Measurements from ENCODE around the gene CLINT1.

Gene CLINT1

DNA sequence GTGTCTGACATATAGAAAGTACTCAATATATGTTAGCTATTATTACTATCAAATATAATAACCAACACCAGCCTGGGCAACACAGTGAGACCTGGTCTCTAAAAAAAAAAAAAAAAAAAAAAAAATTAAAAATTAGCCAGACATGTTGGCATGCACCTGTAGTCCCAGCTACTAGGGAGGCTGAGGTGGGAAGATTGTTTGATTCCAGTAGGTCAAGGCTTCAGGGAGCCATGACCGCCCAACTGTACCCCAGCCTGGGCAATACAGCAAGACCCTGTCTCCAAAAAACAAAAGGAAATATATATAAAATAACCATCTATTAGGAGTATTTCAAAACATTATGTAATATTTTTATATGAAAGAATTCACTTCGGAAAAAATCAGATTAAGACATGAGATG, 40.6 kb downstream of the CLINT1 start:
- no peak for DNase-seq

DNA sequence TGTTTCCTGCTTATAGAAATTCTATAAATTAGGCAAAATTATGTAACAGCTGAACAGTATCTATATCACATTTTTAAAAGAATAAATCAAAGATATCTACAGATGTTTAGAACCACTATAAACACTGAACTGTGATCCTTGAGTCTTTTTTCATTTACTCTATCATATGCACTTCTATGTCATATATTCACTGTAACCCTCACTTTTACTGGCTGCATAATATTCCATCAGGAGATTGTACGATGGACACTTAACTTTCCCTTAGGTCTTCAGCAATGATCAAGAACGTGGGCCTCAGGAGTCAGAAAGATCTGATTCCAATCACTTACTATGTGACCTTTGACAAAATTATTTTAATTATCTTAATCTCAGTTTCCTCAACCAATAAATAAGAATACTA, 41.0 kb downstream of the CLINT1 start:
- DNase-seq, result no peak

DNA sequence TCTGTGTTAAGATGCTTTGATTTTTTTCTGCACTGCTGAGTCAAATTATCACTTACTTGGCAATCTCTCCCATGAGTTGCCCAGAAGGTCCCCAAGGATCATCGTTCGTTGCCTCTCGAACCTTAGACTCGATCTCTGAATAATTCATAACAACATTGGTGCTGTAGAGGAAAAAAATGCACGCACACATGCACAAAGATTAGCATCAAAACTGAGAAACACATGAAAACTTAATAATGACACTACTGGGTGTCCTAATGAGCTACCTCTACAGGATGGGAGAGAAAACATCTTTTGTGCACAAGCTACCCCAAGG, 41.6 kb downstream of the CLINT1 start:
- no peak for DNase-seq

DNA sequence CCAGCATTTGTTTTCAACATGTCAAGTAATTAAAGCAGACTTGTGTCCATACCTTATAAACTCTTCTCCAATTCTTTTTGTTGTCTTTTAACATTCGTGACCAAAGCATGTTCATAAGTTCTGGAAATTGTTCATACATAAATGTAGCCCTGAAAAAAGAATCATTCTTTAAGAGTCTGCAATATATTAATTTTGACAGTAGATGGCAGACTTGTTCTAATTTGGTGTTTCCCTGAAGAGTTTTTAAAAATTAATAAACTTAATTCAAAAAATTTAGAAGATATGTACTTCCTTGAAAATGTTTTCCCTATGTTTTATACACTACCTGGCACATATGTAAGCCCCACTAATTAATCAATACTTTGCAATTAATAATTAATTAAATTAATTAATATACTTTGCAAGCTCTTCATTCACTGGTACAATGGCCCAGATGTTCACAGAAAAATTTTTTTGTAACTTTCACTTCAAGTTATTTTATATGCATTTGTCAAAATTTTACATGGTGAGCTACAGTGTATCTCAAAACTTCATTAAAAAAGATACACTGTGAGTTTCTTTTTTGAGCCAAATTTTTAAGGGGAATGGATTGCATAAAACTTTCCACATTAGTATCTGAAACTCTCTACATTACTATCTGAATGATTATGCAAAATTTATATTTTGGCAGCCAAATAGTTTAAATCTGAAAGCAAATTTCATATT, 42.1 kb downstream of the CLINT1 start:
- peak; percentile 12 for DNase-seq

DNA sequence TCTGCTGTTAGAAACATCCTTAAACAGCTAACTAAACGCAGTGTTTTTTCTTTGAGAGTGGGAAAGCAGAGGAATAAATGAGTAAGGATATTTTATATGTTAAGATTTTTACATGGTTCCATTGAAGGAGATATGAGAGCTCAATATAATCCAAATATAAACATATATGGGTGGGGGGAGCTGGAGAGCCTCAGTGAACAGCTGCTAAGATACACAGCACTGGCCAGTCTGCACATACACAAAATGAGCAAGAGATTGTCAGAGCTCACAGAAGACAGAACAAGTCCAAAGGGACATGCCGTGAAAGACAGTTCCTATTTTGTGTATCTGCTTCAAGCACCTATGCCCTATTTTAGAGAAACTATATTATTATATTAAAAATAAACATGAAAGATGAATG, 46.9 kb downstream of the CLINT1 start:
- DNase-seq, result no peak

DNA sequence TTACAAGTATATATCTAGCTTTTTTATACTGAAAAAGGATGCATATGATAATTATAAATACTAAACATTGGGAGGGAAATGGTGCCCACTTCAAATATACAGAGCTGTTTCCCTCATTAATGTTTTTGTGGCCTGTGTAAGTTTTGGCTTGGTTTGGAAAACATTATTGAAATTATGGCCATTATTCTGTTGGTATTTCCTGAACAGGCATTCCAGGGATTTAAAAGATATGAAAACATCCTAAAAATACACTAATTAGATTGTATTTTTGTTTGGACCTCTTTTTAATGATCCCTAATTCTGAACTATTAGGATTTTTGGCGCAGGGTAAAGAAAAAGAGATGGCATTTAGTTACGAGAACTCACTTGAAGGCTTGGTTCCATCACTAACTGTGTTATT, 50.9 kb downstream of the CLINT1 start:
- no peak for DNase-seq

DNA sequence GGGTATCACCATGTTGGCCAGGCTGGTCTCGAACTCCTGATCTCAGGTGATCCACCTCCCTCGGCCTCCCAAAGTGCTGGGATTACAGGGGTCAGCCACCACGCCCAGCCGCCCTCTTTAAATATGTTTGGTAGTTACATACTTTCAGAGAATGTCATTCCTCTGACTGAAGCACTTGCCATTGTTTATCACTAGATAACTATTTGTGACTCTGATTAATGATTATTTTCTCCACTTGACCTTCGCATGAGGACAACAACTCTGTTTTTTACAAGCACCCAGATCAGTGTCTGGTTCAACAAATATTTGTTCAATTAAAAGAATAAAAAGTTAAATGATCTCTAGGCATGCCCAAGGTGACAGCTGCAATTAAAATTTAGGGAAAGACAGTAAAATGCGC, 56.2 kb downstream of the CLINT1 start:
- no peak for DNase-seq

DNA sequence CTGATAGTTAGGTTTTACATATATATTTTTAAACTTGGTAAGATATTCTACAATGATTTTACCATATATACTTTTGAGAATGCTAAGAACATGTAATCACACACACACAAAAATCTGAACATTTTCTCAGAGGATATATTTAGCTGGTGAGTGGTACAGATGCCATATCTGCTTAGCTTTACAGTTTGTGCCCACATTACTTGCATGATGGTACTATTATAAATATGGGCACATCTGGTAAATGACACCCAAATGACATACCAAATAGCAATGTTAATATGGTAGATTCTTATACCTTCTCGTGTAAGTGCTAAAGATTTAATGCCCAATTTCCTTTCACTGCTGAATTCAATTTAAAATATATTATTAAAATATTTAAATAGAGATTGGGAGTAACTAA, 58.8 kb downstream of the CLINT1 start:
- DNase-seq, result no peak

DNA sequence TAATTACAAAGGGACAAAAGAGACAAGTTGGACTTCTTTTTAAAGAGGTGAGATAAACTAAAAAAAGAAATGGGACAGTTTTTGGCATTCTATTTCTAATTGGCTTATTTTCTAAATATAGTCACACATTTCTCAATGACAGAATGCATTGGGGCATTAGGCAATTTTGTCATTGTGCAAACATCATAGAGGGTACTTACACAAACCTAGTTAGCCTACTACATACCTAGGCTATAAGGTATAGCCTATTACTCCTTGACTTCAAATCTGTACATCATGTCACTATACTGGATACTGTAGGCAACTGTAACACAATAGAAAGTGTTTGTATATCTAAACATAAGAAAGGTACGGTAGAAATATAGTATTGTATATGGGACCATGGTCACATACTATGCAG, 59.4 kb downstream of the CLINT1 start:
- no peak for DNase-seq

DNA sequence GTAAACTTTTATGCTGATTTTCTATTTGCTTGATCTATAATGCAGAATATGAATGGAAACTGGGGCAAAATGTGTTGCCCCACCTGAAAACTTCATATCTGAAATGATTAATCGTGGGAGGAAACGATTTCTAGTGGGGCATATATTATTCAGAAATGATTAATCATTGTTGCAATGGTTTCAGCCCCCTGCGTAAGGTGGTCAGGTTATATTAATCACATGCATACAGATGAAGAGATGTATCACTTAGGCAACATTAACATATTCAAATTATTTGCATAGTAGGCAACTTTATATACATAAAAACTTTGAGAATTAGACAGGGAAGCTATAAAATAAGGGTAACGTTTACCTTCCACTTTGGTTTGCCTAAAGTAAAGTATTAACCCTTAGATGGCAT, 65.6 kb downstream of the CLINT1 start:
- no peak for DNase-seq

DNA sequence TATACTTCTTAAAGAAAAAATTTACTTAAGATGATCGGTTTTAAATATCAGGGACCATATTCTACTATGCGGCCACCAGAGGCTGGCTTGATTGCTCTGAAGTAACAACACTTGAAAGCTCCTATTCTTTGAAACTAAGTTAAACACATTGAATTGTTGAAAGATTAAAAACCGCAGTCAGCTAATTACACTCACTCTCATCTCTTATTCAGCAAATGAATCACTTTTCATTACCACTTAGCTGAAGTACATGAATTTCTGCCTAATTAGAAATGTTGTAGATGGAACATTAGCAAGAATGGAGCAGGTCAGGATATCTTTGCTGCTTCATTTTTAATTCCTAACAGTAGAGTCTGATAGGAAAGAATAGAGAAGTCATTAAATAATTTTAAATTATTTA, 73.1 kb downstream of the CLINT1 start:
- no peak for DNase-seq

DNA sequence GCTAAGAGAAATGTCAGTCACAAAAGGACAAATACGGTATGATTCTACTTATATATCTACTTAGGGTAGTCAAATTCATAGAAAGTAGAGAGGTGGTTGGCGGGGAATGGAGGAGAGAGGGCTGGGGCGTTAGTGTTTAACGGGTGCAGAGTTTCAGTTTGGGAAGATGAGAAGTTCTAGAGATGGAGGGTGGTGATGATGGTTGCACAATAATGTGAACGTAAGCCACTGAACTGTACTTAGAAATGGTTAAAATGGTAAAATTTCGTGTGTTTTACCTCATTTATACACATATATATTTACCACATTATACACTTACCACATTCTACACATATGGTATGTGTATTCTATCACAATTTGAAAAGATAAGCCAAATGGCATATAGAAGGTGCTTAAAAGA, 79.7 kb downstream of the CLINT1 start:
- DNase-seq, result no peak

DNA sequence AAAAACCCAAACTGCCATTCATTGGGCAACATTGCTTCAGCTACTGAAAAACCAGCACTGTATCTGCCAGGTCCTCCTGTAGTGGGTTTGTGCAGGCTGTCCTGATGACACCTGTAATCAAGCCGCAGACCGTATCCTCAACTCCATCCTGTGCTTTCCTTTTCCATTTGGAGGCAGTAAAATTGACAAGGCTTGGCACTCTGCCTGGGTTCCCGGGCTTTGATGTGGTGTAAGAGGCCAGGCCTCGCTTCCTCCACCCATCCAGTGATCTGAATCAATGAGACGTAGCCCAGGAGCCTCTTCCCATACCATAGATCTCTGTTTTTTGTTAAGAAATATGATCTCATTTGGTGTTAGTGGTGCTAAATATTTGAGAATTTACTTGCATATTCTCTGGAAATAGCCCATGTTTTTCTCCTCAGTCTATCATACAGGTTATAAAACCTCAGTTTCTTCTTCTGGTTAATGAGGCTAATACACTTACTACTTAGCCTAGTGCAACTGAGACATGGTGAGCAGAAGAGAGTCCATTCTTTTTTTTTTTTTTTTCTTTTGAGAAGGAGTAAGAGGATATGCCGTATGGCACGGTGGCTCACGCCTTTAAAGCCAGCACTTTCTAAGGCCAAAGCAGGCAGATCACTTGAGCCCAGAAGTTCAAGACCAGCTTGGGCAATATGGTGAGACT, 80.7 kb downstream of the CLINT1 start:
- peak; percentile 62 for DNase-seq

DNA sequence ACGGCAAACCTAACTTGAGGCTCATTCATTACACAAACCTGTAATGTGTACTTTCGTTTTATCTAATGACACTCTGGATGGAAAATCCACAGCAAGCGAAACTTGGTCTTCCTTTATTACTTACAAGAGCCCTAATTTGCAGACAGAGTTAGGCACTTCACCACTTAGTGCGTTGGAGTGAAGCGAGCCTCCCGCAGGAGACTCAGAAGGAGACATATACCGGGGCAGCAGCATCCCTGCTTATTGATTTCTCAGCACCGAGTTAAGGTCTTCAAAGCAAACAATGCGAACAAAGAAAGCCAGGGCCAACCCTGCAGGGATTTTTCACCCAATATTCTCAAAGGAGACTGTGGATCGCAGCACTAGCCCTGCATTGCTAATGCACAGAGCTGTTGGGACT, 86.8 kb downstream of the CLINT1 start:
- DNase-seq, result no peak

DNA sequence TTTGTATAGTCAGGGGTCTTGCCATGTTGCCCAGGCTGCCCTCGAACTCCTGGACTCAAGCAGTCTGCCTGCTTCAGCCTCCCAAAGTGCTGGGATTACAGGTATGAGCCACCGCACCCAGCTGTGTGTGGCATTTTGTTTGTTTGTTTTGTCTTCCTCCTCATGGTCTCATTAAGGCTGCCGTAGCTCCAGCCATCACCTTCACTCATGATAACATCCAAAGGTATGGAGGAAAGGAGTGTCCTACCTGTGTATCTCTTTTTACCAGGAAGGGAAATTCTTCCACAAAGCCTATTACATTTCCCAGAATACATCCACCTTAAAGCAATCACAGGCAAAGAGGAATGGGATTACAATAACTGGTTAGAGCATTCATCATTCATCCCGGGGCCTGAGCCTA, 88.3 kb downstream of the CLINT1 start:
- DNase-seq, result no peak

DNA sequence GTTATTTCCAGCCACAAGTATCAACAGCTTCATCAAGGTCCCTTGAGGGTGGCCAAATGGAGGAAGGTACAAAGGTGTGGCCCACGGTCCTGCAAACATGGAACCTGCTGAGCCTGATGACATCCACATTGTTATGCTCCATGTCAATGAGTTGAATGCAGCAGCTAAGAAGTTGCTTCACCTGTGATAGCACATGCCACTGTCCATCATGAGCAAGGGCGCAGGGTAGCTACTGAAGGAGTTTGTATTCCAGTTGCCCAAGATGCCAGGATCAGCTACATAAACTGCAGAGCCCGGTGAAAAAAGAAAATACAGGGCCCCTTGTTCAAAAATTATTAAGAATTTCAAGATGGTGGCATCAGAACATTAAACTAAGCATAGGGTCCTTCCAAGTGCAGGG, 91.3 kb downstream of the CLINT1 start:
- DNase-seq, result no peak

DNA sequence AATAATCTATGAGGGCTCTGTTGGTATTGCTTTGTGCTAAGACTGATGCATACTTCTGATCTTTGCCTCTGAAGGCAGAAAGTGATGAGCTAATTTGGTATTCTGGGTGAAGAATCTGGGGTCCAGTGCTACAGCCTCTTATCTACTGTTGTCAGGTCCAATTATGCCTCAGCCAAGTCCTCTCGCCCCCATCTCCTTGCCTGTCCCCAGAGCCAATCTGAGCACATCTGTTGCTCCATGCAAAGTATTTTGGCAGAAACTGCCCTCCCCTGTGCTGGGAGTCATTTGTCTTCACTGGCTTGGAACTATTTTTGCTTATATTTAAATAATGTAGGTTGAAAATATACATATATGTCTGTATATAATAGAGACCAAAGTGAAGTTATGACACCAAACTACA, 92.0 kb downstream of the CLINT1 start:
- DNase-seq, result no peak

DNA sequence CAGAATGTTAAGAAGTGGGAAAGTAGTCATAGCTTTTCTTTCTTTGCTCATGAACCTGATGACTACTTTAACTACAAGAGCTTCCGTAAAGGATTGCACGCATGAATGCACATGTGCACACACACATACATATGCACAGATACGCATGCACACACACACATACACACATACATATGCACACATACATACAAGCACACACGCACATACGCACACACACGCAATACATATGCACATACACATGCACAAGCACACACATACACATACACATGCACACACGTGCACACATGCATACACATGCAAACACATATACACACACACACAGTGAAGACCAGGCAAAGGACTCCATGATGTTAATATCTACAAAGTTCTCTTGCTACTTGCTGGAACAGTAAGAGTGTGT, 92.5 kb downstream of the CLINT1 start:
- no peak for DNase-seq

DNA sequence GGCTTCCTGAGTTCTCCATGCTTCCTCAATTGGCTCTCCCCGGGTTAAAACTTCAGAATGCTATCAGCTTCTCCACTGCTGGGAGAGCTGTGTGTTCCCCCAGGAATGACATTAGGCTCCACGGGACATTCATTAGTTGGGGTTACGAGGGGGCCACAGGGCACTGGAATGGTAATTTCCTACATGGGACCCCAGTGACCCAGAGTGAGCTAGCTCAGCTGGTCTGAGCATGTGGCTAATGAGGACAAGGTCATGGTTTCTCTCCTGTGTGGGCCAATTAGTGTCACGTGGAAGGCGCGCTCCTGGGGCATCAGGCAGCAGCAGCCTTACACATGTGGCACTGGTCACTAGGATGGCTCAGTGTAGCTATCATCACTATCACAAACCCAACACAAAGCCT, 94.4 kb downstream of the CLINT1 start:
- DNase-seq, result no peak

DNA sequence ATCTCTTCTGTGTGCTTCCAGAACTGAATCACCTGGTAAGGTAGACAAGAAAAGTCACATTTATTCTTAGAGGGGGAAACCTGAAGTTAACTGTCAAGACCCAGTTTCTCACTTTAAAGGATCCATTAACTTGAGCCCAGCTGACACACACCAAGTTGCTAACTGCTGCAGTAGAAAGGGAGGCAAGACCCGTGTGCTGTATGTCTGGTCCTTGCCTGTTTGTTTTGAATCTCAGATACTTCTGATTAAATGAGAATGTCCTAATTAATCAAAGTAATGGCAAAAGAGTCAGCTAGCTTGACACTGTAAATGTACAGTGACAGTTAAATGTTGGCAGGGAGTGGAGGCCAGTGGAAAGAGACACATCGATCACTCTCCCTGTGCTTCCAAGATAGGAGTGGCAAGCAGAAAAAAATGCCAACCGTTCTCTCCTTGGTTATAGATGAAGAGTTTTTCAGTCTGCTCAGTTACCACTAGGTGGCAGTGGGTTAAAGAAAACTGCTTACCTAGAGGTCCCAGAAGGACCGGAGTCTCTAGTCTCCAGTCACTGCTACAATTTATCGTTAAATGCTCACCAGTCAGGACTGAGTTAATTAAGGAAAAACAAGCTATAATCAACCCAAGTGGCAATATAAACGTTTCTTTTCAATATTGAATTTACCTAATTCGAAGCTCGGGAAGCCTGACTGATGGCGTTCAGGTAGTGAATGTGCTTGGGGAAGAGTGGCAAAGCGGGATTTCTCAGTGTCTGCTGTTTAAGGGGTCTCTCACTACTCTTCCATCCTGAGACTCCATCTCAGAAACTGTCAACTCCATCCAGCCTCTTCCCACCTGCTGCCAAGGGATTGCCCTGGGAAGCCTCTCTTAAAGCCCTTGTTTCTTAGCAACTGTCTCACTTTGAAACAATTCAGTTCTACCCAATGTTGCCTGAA, 97.0 kb downstream of the CLINT1 start:
- peak; percentile 67 for DNase-seq

DNA sequence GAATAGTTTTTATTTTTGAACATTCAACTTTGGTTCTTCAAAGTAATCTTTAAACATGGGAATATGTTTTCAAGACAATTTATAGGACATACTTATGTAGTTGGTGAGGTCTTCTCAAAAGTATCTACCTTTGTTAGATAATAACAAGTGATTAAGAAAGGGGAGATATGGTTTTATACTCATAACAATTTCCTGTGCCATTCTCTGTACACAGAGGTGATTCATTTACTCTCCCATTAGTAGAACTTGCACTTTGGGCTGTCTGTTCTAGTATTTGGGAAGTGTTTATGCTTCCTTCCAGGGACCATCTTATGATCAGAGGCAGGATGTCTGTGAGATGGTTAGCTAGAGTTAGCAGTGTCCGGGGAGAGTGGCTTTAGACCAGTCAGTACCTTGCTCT, 100.2 kb downstream of the CLINT1 start:
- no peak for DNase-seq

DNA sequence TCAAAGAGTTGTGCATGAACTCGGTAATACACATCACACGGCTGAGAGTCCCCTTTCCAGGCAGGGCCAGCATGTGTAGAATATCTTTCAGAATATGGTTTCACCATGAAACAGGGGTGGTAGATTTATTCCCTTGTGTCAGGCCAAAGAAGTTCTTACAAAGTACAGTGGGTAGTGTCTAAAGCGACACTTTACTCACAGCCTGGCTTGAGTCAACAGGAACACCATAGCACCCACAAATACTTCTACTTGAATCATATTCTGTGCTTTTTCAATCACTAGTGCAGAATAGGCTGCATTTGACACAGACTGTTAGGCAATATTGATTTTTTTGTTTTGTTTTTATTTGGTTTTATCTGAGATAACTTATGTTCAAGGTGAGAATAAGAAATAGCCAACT, 102.8 kb downstream of the CLINT1 start:
- no peak for DNase-seq

DNA sequence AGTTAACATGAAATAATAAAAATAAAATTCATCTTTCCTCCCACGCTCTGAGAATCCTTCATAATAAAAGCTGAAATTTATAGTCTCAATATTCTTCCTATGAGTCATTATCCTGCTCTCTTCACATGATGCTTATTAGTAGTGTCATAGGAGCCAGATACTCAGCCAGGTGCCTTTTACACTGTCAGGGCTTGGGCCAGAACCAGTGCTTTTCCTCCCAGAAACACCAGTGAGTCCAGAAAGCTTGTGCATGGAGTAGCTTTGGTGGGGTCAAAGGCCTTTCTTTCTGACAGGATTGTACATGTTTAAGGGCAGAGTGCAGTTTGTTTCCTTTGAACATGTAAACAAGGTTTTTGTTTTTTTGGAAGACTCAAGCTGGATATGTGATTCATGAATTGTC, 108.6 kb downstream of the CLINT1 start:
- peak; percentile 65 for DNase-seq

DNA sequence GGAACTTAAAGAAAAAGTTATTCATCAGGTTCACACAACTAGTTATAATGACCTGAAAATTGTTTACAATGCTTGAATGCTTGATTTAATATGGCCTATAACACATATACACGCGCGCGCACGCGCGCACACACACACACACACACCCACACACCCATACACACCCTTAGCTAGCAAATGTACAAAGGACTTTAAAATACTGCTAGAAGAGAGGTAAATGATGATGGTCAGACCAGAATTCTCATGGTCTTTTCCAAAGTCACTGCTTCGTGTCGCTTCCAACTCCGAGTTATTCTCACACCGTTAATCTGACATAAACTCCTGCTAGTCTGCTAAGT, 109.5 kb downstream of the CLINT1 start:
- no peak for DNase-seq

Data from fibroblast of skin of right biceps (primary cell).